K562 (cell line): Measurements from ENCODE around the gene PGM2L1. TPM values are rescaled to one million over a fixed set of nuclear protein-coding genes. Genes with fewer than 3 reads are reported as not detected.

Experiments used
- CTBP1 ChIP-seq: fragments of 450-650 bp; IDR thresholded peaks from 2 replicates; pipeline ENCODE4 v1.6.1; 2016; ENCODE audit warnings: borderline replicate concordance
- CTCF ChIP-seq, 3 experiments: IDR thresholded peaks in 2 of 3; conservative IDR thresholded peaks in 1 of 3; 2 replicates each; pipeline ENCODE4 v1.5.1; 2011 to 2012; ENCODE audit warnings: low read length in 3 of 3, mild to moderate bottlenecking in 3 of 3, control low read depth in 2 of 3, improper control_type of control experiment in 1 of 3, inconsistent platforms in 1 of 3, low read depth in 1 of 3, mixed read lengths in 1 of 3, moderate library complexity in 1 of 3; ENCODE audit not compliant: insufficient read depth in 2 of 3
- HIVEP1 ChIP-seq: fragments of 250-450 bp; sonication (Bioruptor Pico); IDR thresholded peaks from 2 replicates; pipeline ENCODE4 v1.4.0; 2020; ENCODE audit warnings: mild to moderate bottlenecking
- MTA2 ChIP-seq: fragments of 450-650 bp; IDR thresholded peaks from 2 replicates; pipeline ENCODE4 v1.6.1; 2016; ENCODE audit warnings: low read depth
- NRF1 ChIP-seq, 2 experiments: fragments of 450-650 bp; IDR thresholded peaks in 1 of 2; conservative IDR thresholded peaks in 1 of 2; 2 replicates each; pipeline ENCODE4 v1.6.1; 2014; ENCODE audit warnings: mild to moderate bottlenecking in 2 of 2
- RB1 ChIP-seq: fragments of 450-650 bp; IDR thresholded peaks from 2 replicates; pipeline ENCODE4 v1.6.1; 2017; ENCODE audit warnings: low read depth, mild to moderate bottlenecking
- RBM17 ChIP-seq: fragments of 200-400 bp; formaldehyde crosslinking; IDR thresholded peaks from 2 replicates; pipeline ENCODE4 v1.6.1; 2017; ENCODE audit warnings: low read depth, mild to moderate bottlenecking, low read length, borderline replicate concordance
- RFX7 ChIP-seq: fragments of 250-450 bp; sonication (Bioruptor Pico); IDR thresholded peaks from 2 replicates; pipeline ENCODE4 v1.5.1; 2021; ENCODE audit warnings: mild to moderate bottlenecking
- SMC3 ChIP-seq: conservative IDR thresholded peaks from 2 replicates; pipeline ENCODE4 v1.6.1; 2011; ENCODE audit warnings: low read depth, low read length, improper control_type of control experiment; ENCODE audit not compliant: insufficient read depth
- ZBTB49 ChIP-seq: sonication (generic); formaldehyde crosslinking; IDR thresholded peaks from 2 replicates; pipeline ENCODE4 v1.8.0; 2022; ENCODE audit warnings: missing genetic modification reagents, mild to moderate bottlenecking, borderline replicate concordance
- ZNF124 ChIP-seq: sonication (generic); formaldehyde crosslinking; IDR thresholded peaks from 2 replicates; pipeline ENCODE4 v1.8.1; 2022; ENCODE audit warnings: missing genetic modification reagents
- ZNF175 ChIP-seq: fragments of 200-800 bp; sonication (Bioruptor generic); IDR thresholded peaks from 2 replicates; pipeline ENCODE4 v1.6.1; 2016; ENCODE audit warnings: low read depth, mild to moderate bottlenecking, missing genetic modification characterization, missing compliant biosample characterization
- polyA plus RNA-seq, 8 experiments: library from polyadenylated mRNA; depleted of rRNA in 4 of 8; stranded (reverse) in 5 of 8; unstranded in 3 of 8; fragments of >200 nt; fragmentation: Nextera tagmentation in 2 of 8; fragmentation: Illumina TruSeq in 1 of 8; extraction: Ambion mirVana in 2 of 8; extraction: Trizol in 1 of 8; gene quantifications; 2 replicates each; pipeline versions ENCODE4 v1.2.1 to v1.2.3, GENCODE V29; 2011 to 2014; ENCODE audit warnings: inconsistent platforms in 1 of 8, missing spikeins in 1 of 8
- total RNA-seq, 7 experiments: library from RNA; depleted of rRNA in 6 of 7; stranded (reverse); fragments of >200 nt in 6 of 7; fragmentation: Illumina TruSeq in 2 of 7; extraction: Trizol in 2 of 7; gene quantifications; 2 replicates each; pipeline versions ENCODE4 v1.2.1 to v1.2.3, GENCODE V29; 2011 to 2021; ENCODE audit warnings: low replicate concordance in 1 of 7
- TF ChIP-seq, protein P1 (sequence below): sonication (generic); formaldehyde crosslinking; IDR thresholded peaks from 2 replicates; pipeline ENCODE4 v1.8.1; 2023; ENCODE audit warnings: mild to moderate bottlenecking, missing genetic modification reagents
- TF ChIP-seq, protein P2 (sequence below): fragments of 250-450 bp; sonication (Bioruptor Pico); IDR thresholded peaks from 2 replicates; pipeline ENCODE4 v1.6.1; 2021; ENCODE audit warnings: mild to moderate bottlenecking
- TF ChIP-seq, protein P3 (sequence below): IDR thresholded peaks from 2 replicates; pipeline ENCODE4 v1.6.1; 2016; ENCODE audit warnings: missing genetic modification characterization, missing compliant biosample characterization
- TF ChIP-seq, protein P4 (sequence below): fragments of 250-450 bp; sonication (Bioruptor Pico); IDR thresholded peaks from 2 replicates; pipeline ENCODE4 v1.5.0; 2021; ENCODE audit warnings: mild to moderate bottlenecking, moderate library complexity

The PGM2L1 gene
- total and polyA plus RNA-seq, 9 of the 15 experiments (the other 6 are each of a cell fraction or from before 2014, with no cell fraction given): 0.32 to 0.95 (median 0.63) TPM

DNA sequence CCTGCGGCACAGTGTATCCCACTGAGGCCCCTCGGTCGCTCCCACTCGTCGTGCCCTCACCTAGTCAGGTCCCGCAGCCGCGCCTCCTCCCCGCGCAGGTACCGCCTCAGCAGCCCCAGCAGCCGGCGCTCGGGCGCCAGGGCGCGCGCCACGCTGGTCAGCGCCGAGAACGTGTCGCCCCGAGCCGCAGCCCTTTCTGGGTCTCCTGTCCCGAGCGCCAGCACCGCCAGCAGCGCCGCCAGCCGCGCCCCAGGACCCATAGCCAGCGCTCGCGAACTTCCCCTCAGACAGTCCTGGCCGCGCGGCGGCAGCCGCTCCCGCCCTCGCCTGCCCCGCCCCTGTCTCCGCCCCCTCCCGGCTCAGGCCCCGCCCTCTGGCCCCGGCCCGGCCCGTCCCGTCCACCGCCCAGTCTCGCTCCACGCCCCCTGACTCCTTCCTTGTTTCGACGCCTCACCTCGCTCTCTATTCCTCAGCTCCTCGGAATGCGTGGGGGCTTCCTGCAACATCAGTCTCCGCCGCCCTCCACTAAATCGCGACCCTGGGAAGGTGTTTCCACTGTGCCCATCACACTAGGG is 86.8 kb downstream of the PGM2L1 start, which contains the start of gene P4HA3 (continued):
- TF ChIP-seq ZBTB49 (CRISPR knock-in tag) (no peak), RB1 (0 out of 2 replicates have a peak, but pooled peaks have one; percentile 35), NRF1 (conservative IDR thresholded peaks at IDR 0.05 in 1 of 2, IDR thresholded peaks at IDR 0.05 in 1 of 2) (peak; percentile 69 to 70; a peak in 3 of 4 replicates), RFX7 (CRISPR knock-in tag) (no peak), RBM17 (no peak), HIVEP1 (CRISPR knock-in tag) (no peak), CTBP1 (0 out of 2 replicates have a peak, but pooled peaks have one; percentile 40), ZNF124 (CRISPR knock-in tag) (no peak), MTA2 (no peak), ZNF175 (CRISPR knock-in tag) (no peak), CTCF (IDR thresholded peaks at IDR 0.05 in 2 of 3, conservative IDR thresholded peaks at IDR 0.05 in 1 of 3; ENCODE audit: insufficient read depth in 2 of 3, low read depth in 1 of 3, low read length in 3 of 3) (peak in 2 of 3 experiments; percentile 18 to 56; a peak in 3 of 6 replicates), SMC3 (no peak)
- TF ChIP-seq, protein P1, sequence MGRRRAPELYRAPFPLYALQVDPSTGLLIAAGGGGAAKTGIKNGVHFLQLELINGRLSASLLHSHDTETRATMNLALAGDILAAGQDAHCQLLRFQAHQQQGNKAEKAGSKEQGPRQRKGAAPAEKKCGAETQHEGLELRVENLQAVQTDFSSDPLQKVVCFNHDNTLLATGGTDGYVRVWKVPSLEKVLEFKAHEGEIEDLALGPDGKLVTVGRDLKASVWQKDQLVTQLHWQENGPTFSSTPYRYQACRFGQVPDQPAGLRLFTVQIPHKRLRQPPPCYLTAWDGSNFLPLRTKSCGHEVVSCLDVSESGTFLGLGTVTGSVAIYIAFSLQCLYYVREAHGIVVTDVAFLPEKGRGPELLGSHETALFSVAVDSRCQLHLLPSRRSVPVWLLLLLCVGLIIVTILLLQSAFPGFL (CRISPR knock-in tag): no peak
- TF ChIP-seq, protein P2, sequence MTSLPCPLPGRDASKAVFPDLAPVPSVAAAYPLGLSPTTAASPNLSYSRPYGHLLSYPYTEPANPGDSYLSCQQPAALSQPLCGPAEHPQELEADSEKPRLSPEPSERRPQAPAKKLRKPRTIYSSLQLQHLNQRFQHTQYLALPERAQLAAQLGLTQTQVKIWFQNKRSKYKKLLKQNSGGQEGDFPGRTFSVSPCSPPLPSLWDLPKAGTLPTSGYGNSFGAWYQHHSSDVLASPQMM: no peak
- TF ChIP-seq, protein P3, sequence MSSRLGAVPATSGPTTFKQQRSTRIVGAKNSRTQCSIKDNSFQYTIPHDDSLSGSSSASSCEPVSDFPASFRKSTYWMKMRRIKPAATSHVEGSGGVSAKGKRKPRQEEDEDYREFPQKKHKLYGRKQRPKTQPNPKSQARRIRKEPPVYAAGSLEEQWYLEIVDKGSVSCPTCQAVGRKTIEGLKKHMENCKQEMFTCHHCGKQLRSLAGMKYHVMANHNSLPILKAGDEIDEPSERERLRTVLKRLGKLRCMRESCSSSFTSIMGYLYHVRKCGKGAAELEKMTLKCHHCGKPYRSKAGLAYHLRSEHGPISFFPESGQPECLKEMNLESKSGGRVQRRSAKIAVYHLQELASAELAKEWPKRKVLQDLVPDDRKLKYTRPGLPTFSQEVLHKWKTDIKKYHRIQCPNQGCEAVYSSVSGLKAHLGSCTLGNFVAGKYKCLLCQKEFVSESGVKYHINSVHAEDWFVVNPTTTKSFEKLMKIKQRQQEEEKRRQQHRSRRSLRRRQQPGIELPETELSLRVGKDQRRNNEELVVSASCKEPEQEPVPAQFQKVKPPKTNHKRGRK (tag): no peak
- TF ChIP-seq, protein P4, sequence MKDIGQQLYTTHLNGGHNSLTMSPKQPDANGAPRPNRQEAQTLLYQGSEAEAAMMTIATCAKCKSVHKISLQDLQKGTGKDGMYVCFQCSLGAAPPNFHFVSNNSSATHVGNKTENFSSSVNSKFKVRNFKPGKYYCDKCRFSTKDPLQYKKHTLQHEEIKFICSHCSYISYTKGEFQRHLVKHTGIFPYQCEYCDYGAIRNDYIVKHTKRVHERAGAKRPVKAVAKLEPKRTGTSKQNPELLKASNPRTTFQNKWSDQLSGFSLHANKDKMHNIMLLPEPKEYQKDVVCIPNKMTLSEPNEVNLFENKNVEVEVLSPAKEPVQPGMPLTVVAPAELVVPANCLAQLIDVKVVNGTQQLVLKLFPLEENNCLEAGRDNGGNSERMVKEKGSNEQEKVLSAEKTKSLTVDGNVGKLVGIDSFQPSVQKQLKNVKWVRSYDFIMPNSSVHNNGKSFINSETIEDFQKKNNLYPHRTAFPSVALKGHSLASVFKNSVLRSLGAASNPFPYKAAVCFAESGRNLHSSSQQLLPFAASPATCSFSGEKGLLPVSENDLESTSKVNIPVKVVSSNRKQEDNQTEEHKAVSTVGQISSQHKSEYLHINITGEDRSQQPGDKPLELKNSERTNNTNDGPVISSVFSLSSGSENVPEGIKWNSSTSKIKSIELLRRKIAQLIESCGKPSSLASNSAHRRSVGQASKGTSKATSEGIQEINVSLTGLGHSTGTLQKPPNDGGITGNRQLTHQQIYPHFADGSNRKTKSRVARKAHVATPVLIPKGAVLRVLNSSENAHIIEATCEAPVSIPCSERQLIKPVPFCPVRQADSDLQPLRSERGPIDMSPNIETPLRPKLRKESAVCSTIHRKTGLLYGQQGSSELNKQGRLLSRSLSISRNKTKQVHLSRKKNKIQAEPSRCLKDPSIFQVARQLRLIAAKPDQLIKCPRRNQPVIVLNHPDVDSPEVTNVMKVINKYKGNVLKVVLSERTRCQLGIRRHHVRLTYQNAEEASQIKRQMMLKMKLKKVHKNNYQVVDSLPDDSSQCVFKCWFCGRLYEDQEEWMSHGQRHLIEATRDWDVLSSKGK: no peak
